Glutamatergic neuron (in vitro differentiated cells): ENCODE results near the gene FAAP20. TPM values are rescaled to one million over a fixed set of nuclear protein-coding genes. Genes with fewer than 3 reads are reported as not detected.

Experiments used
- DNase-seq: peaks from one replicate; pipeline ENCODE4 v3.0.0; 2022
- H3K27ac Mint-ChIP-seq: one replicate; pipeline ENCODE4 v1.8.0; 2020; ENCODE audit warnings: mild to moderate bottlenecking, mixed read lengths, inconsistent platforms; ENCODE audit not compliant: unreplicated experiment
- H3K27me3 Mint-ChIP-seq: one replicate; pipeline ENCODE4 v1.8.0; 2020; ENCODE audit warnings: mild to moderate bottlenecking, moderate library complexity, mixed read lengths, inconsistent platforms; ENCODE audit not compliant: unreplicated experiment
- H3K36me3 Mint-ChIP-seq: one replicate; pipeline ENCODE4 v1.8.0; 2020; ENCODE audit warnings: mild to moderate bottlenecking, mixed read lengths, inconsistent platforms; ENCODE audit not compliant: unreplicated experiment
- H3K4me1 Mint-ChIP-seq: one replicate; pipeline ENCODE4 v1.8.0; 2020; ENCODE audit warnings: mild to moderate bottlenecking, low read depth, mixed read lengths, inconsistent platforms; ENCODE audit not compliant: unreplicated experiment
- H3K4me3 Mint-ChIP-seq: one replicate; pipeline ENCODE4 v1.8.0; 2020; ENCODE audit warnings: mild to moderate bottlenecking, mixed read lengths, inconsistent platforms; ENCODE audit not compliant: unreplicated experiment
- H3K9me3 Mint-ChIP-seq: one replicate; pipeline ENCODE4 v1.8.0; 2020; ENCODE audit warnings: mild to moderate bottlenecking, moderate library complexity, mixed read lengths, inconsistent platforms; ENCODE audit not compliant: unreplicated experiment
- CTCF ChIP-seq: fragments of 200-600 bp; sonication (generic); IDR thresholded peaks from one replicate; pipeline ENCODE4 v1.5.0; 2021; ENCODE audit not compliant: partially characterized antibody, unreplicated experiment
- total RNA-seq: library from RNA; stranded (reverse); fragmentation: NEBNext Ultra II Directional; extraction: Animal tissue kit (Norgen Biotek cat#: 25700); gene quantifications from one replicate; pipeline ENCODE4 v1.2.1, GENCODE V29; 2021; ENCODE audit not compliant: unreplicated experiment

FAAP20 gene
- total RNA-seq, 1 donor from 2014 or later, result 111 TPM

- no peak for DNase-seq
- H3K4me1 Mint-ChIP-seq, result peaks cover 12% of the 10 kb centered on the region
- peaks cover 5% of the 10 kb centered on the region for H3K9me3 Mint-ChIP-seq
- TF ChIP-seq CTCF, result no peak
- H3K4me3 Mint-ChIP-seq, result no peak overlapping the region
- H3K27ac Mint-ChIP-seq, result no peak overlapping the region
- H3K36me3 Mint-ChIP-seq, result no peaks in the 10 kb centered on the region
- peaks cover under 1% of the 10 kb centered on the region for H3K27me3 Mint-ChIP-seq
Observed at GRCh38 chr1:2202843-2203601, 8.4 kb upstream of the FAAP20 start.

GRCh38 chr1:2202008-2202575 lies 7.5 kb upstream of the FAAP20 start:
- peaks cover 7% of the 10 kb centered on the region for H3K9me3 Mint-ChIP-seq
- TF ChIP-seq CTCF, result no peak
- H3K27me3 Mint-ChIP-seq, result peaks cover 3% of the 10 kb centered on the region
- H3K36me3 Mint-ChIP-seq, result no peaks in the 10 kb centered on the region
- DNase-seq, result no peak
- H3K4me3 Mint-ChIP-seq, result no peak overlapping the region
- peaks cover 11% of the 10 kb centered on the region for H3K4me1 Mint-ChIP-seq
- H3K27ac Mint-ChIP-seq, result no peak overlapping the region

GRCh38 chr1:2201062-2201461 lies 6.5 kb upstream of the FAAP20 start:
- Mint-ChIP-seq H3K4me1 (peaks cover 8% of the 10 kb centered on the region), H3K4me3 (no peak overlapping the region), H3K36me3 (no peaks in the 10 kb centered on the region), H3K27ac (no peak overlapping the region), H3K27me3 (peaks cover 3% of the 10 kb centered on the region), H3K9me3 (peaks cover 7% of the 10 kb centered on the region)
- no peak for DNase-seq
- TF ChIP-seq CTCF, result no peak

- peaks cover 8% of the 10 kb centered on the region for H3K4me1 Mint-ChIP-seq
- no peak overlapping the region for H3K4me3 Mint-ChIP-seq
- peaks cover 7% of the 10 kb centered on the region for H3K9me3 Mint-ChIP-seq
- no peaks in the 10 kb centered on the region for H3K36me3 Mint-ChIP-seq
- no peak for TF ChIP-seq CTCF
- peaks cover 3% of the 10 kb centered on the region for H3K27me3 Mint-ChIP-seq
- no peak overlapping the region for H3K27ac Mint-ChIP-seq
- DNase-seq, result no peak
Observed at GRCh38 chr1:2200308-2200943, 5.9 kb upstream of the FAAP20 start.
